SK-N-MC (cell line): Measurements from ENCODE around the gene DIP2C.

Experiments used
- DNase-seq: peaks from one replicate; pipeline ENCODE4 v3.0.0-alpha.2; 2011; ENCODE audit warnings: low read depth, low spot score
- H3K27ac ChIP-seq: fragments of 200-600 bp; sonication (generic); 2 replicates; pipeline ENCODE4 v1.5.1; 2016; ENCODE audit warnings: mixed run types
- H3K36me3 ChIP-seq: fragments of 200-600 bp; sonication (generic); 2 replicates; pipeline ENCODE4 v1.6.1; 2017; ENCODE audit warnings: antibody characterized with exemption, low read length, mixed read lengths; ENCODE audit not compliant: insufficient read depth
- H3K4me3 ChIP-seq: fragments of 200-600 bp; sonication (generic); 2 replicates; pipeline ENCODE4 v1.5.1; 2016
- H3K9ac ChIP-seq: fragments of 200-600 bp; sonication (generic); 2 replicates; pipeline ENCODE4 v1.8.0; 2017; ENCODE audit warnings: mixed run types, mixed read lengths; ENCODE audit not compliant: insufficient read length
- H3K9me3 ChIP-seq: fragments of 200-600 bp; sonication (generic); 2 replicates; pipeline ENCODE4 v1.6.1; 2017; ENCODE audit warnings: low read depth, mild to moderate bottlenecking, antibody characterized with exemption, low read length, moderate library complexity, mixed read lengths
- EZH2 ChIP-seq: fragments of 200-600 bp; sonication (generic); IDR thresholded peaks from one replicate; pipeline ENCODE4 v1.6.1; 2017; ENCODE audit warnings: antibody characterized with exemption
- FOXP2 ChIP-seq: optimal IDR thresholded peaks from 2 replicates; pipeline ENCODE3; 2011; ENCODE audit warnings: mild to moderate bottlenecking, moderate library complexity; ENCODE audit not compliant: insufficient read depth; ENCODE audit errors: extremely low read length, control extremely low read depth
- POLR2AphosphoS5 ChIP-seq: IDR thresholded peaks from 2 replicates; pipeline ENCODE4 v1.6.1; 2012; ENCODE audit warnings: mild to moderate bottlenecking, low read depth, low read length, borderline replicate concordance

The DIP2C gene

DNA sequence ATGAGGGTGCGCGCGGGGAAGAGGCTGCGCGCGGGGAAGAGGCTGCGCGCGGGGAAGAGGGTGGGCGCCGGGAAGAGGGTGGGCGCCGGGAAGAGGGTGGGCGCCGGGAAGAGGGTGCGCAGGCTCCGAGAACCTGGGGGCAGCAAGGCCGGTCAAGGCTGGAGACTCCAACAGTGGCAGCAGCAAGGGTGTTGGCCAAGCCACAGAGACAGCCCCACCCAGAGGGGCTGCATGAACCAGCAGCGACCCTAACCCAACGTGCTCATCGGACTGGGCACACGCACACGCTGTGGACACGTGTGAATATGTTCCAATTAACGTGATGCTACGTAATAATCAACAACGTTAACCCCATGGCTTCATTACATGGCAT is 48.8 kb downstream of the DIP2C start:
- no peak overlapping the region for H3K9ac ChIP-seq
- DNase-seq = no peak
- H3K27ac ChIP-seq = no peak overlapping the region
- no peaks in the 10 kb centered on the region for H3K36me3 ChIP-seq
- no peak overlapping the region for H3K4me3 ChIP-seq
- no peak for TF ChIP-seq POLR2AphosphoS5
- TF ChIP-seq EZH2 = no peak
- TF ChIP-seq FOXP2 = no peak
- H3K9me3 ChIP-seq = no peaks in the 10 kb centered on the region

DNA sequence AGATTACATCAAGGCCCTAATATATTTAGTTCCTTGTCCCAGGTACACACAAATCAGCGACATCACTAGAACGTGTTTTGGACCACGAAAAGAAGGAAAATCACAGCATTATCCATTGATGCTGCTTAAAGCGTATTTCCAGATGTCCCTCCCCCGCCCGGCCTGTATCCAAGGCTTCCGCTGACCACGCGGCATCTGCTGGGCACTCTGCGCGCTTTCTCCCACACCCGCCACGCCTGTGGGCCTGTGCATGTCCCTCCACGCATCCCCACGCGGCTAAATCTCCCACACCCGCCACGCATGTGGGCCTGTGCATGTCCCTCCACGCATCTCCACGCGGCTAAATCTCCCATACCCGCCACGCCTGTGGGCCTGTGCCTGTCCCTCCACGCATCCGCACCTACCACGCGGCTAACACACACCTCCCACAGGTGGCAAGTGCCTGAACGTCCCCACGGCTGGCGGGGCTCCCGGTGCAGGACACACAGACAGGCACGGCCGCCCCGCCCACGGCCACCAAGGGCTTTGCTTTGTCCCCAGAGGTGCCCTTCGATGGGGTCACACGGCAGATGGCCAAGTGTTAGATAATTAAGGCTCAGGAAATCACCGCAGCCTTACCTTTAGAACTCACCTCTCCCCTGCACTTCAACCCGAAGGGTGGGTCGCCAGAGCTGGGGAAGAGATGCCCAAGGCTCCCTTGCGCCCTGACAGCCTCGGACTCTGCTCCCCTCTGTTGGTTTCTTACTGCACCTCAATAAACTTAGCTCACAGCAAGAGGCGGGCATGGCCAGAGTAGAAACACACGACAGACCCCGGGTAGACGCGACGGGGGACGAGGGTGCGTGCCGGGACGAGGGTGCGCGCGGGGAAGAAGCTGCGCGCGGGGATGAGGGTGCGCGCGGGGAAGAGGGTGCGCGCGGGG is 49.5 kb downstream of the DIP2C start:
- DNase-seq = no peak
- no peak overlapping the region for H3K4me3 ChIP-seq
- no peak overlapping the region for H3K9ac ChIP-seq
- no peaks in the 10 kb centered on the region for H3K36me3 ChIP-seq
- TF ChIP-seq FOXP2 = no peak
- no peak for TF ChIP-seq POLR2AphosphoS5
- TF ChIP-seq EZH2 = no peak
- no peak overlapping the region for H3K27ac ChIP-seq
- no peaks in the 10 kb centered on the region for H3K9me3 ChIP-seq

- Histone ChIP-seq H3K27ac (no peak overlapping the region), H3K9me3 (no peaks in the 10 kb centered on the region), H3K4me3 (no peak overlapping the region), H3K36me3 (no peaks in the 10 kb centered on the region), H3K9ac (no peak overlapping the region)
- TF ChIP-seq EZH2 (no peak), POLR2AphosphoS5 (no peak), FOXP2 (no peak)
- DNase-seq = no peak
These were observed 50.3 kb downstream of the DIP2C start for GRCh38 chr10:639001-639750.

- Histone ChIP-seq H3K36me3 (no peaks in the 10 kb centered on the region), H3K4me3 (no peak overlapping the region), H3K9me3 (no peaks in the 10 kb centered on the region), H3K27ac (no peak overlapping the region), H3K9ac (no peak overlapping the region)
- no peak for DNase-seq
- TF ChIP-seq FOXP2 (no peak), POLR2AphosphoS5 (no peak), EZH2 (no peak)
These were observed 51.7 kb downstream of the DIP2C start for GRCh38 chr10:637771-638195.

- Histone ChIP-seq H3K9ac (no peak overlapping the region), H3K4me3 (no peak overlapping the region), H3K27ac (no peak overlapping the region), H3K9me3 (no peaks in the 10 kb centered on the region), H3K36me3 (no peaks in the 10 kb centered on the region)
- DNase-seq = no peak
- TF ChIP-seq FOXP2 (no peak), EZH2 (no peak), POLR2AphosphoS5 (no peak)
These were observed 52.2 kb downstream of the DIP2C start for GRCh38 chr10:637221-637620.

GRCh38 chr10:636769-637168 is 52.7 kb downstream of the DIP2C start:
- no peak for DNase-seq
- Histone ChIP-seq H3K36me3 (no peaks in the 10 kb centered on the region), H3K9ac (no peak overlapping the region), H3K9me3 (no peaks in the 10 kb centered on the region), H3K27ac (no peak overlapping the region), H3K4me3 (no peak overlapping the region)
- TF ChIP-seq FOXP2 (no peak), EZH2 (no peak), POLR2AphosphoS5 (no peak)

DNA sequence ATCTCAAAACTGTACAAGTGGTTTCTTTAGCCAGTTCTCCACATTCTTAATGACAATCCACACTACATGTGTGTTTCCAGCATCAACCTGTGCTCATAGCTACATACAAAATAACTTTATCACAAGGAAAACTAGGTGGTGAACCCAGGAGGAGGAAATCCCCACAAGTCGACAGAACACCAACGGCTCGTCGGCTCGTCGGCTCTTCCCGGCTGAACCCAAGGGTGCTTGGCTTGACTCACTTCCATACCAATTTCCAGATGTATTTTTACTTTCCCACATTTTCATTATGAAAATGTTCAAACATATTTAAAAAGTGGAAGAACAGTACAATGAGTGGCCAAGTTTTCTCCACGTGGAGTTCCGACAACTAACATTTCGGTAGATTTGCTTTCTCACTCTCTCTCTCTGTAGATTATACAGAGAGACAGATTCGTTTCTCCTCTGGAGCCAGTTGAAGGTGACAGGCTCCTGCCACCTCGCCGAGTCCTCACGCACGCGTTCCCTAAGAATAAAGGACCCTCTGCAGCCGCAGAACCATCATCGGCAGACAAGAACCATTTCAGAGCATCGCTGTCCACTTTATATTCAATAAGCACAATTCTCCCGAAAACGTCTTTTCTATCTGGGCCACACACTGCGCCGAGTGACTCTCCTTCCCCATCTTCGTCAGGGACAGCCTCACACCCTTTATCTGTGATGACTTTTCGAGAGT is 53.3 kb downstream of the DIP2C start:
- no peaks in the 10 kb centered on the region for H3K36me3 ChIP-seq
- no peak overlapping the region for H3K27ac ChIP-seq
- H3K9ac ChIP-seq = no peak overlapping the region
- H3K4me3 ChIP-seq = no peak overlapping the region
- no peak for DNase-seq
- H3K9me3 ChIP-seq = no peaks in the 10 kb centered on the region
- no peak for TF ChIP-seq EZH2
- TF ChIP-seq POLR2AphosphoS5 = no peak
- TF ChIP-seq FOXP2 = no peak
